HG03108 (cell line): ENCODE data around the gene RBM20.
A peak's percentile ranks its signal among the peaks of the same experiment; 100 is the strongest.

Experiments used
- ATAC-seq: cut with Tn5 transposase; IDR thresholded peaks from one replicate; pipeline ENCODE4 v1.9.1; 2021; ENCODE audit warnings: moderate library complexity; ENCODE audit not compliant: unreplicated experiment

Gene RBM20

GRCh38 chr10:110780704-110781103 lies 136.6 kb downstream of the RBM20 start:
- no peak for ATAC-seq

DNA sequence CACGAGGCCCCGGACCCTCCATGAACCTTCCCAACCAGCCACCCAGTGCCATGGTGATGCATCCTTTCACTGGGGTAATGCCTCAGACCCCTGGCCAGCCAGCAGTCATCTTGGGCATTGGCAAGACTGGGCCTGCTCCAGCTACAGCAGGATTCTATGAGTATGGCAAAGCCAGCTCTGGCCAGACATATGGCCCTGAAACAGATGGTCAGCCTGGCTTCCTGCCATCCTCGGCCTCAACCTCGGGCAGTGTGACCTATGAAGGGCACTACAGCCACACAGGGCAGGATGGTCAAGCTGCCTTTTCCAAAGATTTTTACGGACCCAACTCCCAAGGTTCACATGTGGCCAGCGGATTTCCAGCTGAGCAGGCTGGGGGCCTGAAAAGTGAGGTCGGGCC lies 137.0 kb downstream of the RBM20 start:
- no peak for ATAC-seq

GRCh38 chr10:110782616-110783015 lies 138.5 kb downstream of the RBM20 start:
- no peak for ATAC-seq

GRCh38 chr10:110783509-110784107 lies 139.5 kb downstream of the RBM20 start:
- ATAC-seq: no peak

DNA sequence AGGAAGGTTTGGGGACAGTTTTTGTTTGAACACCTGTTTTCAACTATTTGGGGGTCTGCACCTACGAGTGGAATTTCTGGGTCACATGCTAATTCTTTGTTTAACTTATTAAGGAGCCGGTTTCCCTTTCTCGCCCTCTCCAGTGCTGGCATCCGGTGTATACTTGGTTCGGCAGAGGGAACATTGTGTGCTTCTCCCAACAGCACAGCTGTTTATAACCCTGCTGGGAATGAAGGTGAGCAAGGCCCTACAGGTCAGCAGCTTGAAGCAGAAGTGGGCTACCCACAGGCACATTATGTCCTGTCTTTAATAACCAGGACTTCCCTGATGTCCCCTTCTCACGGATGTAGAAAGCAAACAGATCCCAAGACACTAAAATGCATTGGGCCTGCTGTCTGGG lies 140.1 kb downstream of the RBM20 start:
- ATAC-seq: no peak

GRCh38 chr10:110786172-110786571 lies 142.0 kb downstream of the RBM20 start:
- no peak for ATAC-seq

DNA sequence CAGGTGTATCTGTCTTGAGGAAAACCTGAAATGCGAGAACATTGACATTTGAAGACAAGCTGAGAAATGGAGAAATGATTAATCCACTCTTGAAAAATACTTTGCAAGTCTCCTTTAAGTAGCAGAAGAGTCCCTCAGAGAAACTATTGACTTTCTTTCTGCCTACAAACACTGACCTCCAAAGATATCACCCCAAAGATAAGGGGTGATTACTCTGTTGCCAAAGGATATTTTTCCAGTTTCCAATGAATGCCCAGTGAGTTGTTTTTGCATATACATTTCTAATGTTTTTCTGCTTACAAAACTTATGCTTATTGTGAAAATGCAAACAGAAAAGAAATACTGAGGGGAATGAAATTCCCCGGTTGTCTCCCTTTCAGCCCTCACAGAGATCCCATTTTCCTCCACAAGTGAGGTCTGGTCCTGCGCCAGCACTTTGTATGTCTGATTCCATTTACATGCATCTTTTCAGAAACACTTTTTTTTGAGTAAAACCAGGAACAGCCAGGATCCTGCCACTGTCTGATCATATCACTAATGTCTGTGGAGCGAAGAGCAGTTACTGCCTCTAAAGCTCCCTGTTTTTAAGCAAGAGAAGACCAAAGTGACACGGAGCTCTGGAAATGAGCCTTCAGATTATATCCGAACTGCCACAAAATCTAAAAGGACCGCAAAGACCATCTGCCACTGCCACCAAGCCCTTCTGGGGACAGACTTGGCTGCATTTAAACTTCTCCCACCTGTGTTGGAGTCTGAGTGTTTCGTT lies 144.7 kb downstream of the RBM20 start:
- ATAC-seq: no peak

DNA sequence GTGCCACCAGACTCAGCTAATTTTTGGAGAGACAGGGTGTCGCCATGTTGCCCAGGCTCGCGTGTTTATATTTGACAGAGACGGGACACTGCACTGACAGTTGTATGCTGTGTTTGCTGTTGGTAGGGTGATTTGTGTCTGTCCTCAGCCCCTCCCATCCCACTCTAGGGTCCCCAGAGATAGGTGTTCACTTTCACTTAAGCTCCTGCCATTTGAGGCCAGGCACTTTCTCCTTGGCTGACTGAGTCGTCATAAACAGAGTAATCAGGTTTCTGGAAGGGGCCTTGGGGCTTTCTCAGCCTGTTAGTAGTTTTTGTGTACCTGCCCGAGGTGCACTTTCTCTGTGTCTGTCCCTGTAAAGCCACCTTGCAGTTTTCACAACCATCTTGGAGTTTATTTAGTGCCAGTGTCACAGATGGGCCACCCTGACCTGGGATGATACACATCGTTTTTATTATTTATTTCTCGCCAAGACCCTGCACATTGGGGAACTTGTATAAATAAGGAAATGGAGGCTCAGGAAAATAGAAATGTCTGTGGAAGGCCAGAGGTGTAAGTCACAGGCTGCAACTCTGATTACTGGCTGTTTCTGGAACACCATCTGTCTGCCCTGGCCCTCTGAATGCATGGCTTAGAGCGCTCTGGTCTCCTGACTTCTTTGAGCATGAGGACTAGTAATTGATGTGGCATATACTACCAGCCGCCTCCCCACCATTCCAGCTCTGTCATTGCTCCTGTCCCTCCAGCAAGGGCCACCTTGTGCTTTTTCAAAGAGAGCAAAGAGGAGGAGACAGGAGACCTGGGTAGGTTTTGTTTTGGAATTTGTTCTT lies 145.7 kb downstream of the RBM20 start:
- ATAC-seq: no peak

DNA sequence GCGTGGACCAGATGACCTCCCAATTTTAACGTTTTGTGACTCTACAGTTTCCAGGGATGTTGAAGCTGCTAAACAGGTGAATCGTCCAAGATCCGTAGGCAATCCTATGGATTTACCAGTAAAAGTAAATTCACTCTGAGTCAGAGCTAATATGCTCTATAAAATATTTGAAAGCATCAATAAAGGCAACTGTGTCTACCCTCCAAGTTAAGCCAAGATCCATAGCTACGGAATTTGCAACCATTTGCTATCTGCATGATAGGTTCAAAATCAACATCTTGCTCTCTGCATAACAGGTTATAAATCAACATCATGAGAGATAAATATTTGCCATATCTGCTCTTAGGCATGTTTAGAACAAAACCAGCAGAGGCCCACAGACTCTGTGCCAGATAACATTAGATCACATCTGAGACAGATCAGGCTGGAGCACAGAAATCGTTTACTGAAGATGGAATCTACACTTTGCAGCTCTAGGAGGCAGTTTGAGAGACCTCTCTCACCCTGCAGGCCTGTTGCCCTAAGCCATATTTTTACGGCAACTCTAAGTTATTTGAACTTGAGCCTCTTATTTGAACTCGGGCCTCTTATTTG lies 146.9 kb downstream of the RBM20 start:
- ATAC-seq: no peak

- no peak for ATAC-seq
Observed at GRCh38 chr10:110791541-110792073, 147.5 kb downstream of the RBM20 start.

DNA sequence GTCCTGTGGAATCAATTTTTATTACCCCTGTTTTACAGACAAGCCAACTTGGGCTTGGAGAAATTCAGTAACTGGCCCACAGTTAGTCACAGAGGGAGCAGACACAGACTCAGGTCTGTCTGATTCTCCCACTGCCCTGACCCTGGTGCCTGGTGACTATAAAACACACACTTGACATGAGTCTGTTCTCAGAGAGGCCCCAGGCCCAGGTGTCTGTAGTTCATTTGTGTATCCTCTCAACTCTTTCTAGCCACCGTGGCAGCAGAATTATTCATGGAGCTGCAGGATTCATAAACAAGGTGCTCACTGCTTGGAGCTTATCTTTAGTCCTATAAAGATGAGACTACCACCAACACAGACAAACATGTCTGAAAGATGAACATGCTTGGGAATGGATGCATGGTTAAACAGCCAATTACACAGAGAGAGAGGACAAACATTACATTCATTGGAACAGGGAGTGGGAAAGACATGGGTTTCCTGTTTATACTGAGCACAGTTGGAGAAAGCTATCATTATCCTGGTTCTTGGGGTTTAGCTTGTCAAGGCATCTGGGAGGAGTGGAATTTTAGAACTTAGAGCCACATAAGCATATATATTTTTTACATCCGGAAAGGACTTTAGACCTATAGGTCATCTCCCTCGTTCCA lies 148.5 kb downstream of the RBM20 start:
- ATAC-seq: no peak

DNA sequence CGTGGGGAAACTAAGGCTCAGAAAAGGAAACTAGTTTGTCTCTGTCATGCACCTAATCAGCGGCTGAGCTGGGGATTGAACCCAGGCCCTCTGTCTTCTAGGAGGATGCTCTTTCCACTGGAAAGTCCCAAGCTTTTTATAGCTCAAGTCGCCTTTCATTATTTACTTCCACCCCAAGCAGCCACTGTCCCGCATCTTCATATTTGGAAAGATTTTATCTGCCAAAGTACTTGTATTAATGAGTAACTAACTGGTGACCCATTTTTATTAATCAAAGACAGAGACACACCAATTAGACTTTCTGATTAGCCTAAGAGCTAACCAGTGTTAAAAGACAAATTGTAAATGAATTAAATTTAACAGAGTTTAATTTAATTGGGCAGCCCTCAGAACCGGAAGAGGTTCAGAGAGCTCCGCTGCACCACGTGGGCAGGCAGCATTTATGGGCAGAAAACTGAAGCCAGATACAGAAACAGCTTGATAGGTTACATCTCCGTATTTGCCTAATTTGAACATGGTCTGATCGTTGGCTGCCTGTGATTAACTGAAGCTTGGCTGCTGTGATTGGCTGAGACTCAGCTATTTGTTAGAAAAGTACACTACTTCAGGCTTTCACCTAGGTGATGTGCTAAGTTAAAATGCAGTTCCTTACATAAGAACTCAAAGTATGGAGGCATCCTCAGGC lies 149.1 kb downstream of the RBM20 start:
- ATAC-seq: no peak

DNA sequence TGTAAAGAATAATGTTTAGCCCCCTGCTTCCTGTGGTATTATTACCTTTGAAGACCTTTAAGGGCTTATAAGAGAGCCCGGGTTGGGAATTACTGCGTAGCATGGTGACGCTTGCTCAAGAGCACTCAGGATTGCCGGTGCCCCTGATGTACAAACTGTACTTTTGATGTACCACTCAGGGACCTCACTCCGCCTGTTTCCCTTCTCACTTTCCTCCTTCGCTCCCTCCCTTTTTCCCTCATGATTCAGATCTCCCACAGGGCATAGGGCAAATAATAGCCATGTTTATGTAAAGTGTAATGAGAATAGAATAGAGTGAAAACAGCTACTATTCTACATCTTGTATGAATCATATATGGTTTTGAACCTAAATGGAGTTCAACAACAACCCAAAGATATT lies 149.8 kb downstream of the RBM20 start:
- ATAC-seq: no peak

- ATAC-seq: no peak
Observed at GRCh38 chr10:110794808-110795207, 150.7 kb downstream of the RBM20 start.

DNA sequence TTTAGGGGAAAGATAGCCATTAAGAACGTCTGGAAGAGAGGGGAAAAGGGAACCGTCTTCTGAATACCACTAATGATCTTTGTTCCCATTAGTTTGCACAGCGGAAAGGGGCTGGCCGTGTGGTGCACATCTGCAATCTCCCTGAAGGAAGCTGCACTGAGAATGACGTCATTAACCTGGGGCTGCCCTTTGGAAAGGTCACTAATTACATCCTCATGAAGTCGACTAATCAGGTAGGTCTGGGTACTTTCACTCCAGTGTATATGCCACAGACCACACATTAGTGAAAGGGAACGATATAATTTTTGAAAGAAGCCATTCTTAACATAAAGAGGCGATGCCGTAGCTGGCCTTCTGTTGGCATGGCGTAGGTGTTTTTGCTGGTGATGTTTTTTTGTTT lies 153.3 kb downstream of the RBM20 start:
- no peak for ATAC-seq

- no peak for ATAC-seq
Observed at GRCh38 chr10:110798340-110798739, 154.2 kb downstream of the RBM20 start.

- no peak for ATAC-seq
Observed at GRCh38 chr10:110802090-110802489, 158.0 kb downstream of the RBM20 start.

DNA sequence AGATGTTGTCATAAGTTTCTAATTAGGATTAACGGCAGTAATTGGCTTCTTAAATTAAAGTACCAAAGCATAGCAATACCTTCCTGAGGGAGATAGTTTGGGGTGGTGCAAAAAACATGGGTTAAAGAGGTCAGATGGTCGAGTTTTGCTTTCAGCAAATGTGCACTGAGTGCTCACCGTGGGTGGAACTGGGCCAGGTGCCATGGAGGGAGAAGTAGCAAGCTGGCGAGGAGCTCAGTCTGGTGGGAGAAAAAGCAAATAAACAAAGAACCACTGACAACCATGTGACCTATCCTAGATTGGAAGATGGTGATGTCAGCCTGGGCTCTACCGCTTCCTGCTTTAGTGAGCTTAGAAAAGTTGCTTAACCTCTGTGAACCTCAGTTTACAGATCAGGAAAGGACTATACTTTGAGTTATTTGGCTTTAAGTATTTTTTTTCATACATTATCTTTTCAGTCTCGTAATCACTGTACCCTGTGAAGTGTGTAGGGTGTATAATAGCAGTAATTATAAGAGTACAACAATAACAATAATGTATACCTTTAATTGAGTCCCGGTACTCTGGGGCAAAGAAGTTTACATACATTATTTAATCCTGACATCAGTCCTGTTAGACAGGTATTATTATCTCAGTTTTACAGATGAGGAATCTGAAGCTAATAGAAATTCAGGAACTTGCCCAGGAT lies 158.6 kb downstream of the RBM20 start:
- ATAC-seq: peak; percentile 65

- no peak for ATAC-seq
Observed at GRCh38 chr10:110803239-110803749, 159.2 kb downstream of the RBM20 start.
